ENCODE results near the gene ADCY9.
"Not testable (repeated sequence)": the region's sequence is repeated elsewhere in the genome, so short reads cannot be mapped to it uniquely, and the experiment has no call there.

Gene ADCY9

DNA sequence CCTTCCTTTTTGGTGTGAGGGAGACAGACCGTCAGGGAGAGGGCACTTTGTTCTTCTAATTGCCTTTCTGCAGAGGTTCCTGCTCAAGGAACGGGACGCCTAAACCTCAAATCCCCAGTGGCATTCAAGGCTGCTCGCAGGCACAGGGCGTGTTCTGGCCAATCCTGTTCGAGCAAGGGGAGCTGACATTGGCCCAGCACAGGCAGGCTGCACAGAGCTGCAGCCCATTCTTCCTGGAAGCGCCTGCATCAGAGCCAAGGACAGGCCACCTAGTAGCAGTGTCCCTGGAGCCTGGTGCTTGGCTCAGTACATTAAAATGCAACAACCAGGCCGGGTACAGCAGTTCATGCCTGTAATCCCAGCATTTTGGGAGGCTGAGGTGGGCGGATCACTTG lies 163.5 kb downstream of the ADCY9 start:
- H3K4me3 ChIP-seq (replicated peaks; ENCODE audit: low read depth, low read length): no peak overlapping the region
- TF ChIP-seq, protein P1, sequence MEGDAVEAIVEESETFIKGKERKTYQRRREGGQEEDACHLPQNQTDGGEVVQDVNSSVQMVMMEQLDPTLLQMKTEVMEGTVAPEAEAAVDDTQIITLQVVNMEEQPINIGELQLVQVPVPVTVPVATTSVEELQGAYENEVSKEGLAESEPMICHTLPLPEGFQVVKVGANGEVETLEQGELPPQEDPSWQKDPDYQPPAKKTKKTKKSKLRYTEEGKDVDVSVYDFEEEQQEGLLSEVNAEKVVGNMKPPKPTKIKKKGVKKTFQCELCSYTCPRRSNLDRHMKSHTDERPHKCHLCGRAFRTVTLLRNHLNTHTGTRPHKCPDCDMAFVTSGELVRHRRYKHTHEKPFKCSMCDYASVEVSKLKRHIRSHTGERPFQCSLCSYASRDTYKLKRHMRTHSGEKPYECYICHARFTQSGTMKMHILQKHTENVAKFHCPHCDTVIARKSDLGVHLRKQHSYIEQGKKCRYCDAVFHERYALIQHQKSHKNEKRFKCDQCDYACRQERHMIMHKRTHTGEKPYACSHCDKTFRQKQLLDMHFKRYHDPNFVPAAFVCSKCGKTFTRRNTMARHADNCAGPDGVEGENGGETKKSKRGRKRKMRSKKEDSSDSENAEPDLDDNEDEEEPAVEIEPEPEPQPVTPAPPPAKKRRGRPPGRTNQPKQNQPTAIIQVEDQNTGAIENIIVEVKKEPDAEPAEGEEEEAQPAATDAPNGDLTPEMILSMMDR (IDR thresholded peaks at IDR 0.05; ENCODE audit: low read length, missing control alignments): no peak
- peak; percentile 55 for DNase-seq (ENCODE audit: low read depth)

DNA sequence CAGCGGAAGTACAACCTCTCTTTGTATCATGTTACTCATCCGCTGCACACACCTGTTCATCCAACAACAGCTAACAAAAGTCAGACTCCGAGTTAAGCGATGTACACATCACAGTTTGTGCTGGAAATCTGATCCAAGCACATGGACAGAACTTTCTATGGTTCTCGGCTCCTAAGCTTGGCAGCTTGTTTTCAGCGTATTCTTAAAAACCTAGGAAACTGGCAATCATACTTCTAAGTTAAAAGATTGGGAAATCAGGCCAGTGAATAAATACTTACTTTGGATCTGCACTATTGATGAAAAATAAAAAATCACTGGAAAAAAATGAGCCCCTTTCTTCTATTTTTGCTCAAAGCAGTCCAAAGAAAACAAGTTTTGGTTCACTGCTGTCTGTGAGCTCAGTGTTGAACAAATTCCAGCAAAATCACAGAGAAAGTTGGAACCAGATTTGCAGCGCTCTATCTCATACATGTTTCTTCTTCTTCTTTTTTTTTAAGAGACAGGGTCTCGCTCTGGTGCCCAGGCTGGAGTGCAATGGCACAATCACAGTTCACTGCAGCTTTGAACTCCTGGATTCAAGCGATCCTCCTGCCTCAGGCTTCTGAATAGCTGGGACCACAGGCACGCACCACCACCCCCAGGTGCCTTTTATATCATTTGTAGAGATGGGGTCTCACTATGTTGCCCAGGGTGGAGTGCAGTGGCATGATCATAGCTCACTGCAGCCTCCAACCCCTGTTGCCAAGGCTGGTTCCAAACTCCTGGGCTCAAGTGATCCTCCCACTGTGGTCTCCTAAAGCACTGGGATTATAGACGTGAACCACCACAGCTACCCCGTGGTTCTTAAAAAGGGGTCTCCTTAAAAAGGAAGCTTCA lies 164.1 kb downstream of the ADCY9 start:
- H3K4me3 ChIP-seq (replicated peaks; ENCODE audit: low read depth, low read length): no peak overlapping the region
- TF ChIP-seq, protein P1 (IDR thresholded peaks at IDR 0.05; ENCODE audit: low read length, missing control alignments): no peak
- peak; percentile 46 for DNase-seq (ENCODE audit: low read depth)

DNA sequence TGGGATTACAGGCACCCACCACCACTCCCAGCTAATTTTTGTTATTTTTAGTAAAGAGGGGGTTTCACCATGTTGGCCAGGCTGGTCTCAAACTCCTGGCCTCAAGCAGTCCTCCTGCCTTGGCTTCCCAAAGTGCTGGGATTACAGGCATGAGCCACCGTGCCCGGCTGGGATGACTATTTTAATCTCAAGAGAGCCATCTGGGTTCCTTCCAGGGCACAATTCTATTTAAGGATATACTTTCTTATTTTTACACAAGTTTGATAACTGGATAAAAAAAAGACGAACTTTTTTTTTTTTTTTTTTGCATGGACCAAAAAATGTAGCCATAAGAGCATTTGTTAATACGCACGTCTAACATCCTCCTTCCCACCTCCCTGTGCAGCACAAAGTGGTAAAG lies 164.9 kb downstream of the ADCY9 start:
- DNase-seq (ENCODE audit: low read depth); H3K4me3 ChIP-seq (replicated peaks; ENCODE audit: low read depth, low read length): not testable (repeated sequence)

DNA sequence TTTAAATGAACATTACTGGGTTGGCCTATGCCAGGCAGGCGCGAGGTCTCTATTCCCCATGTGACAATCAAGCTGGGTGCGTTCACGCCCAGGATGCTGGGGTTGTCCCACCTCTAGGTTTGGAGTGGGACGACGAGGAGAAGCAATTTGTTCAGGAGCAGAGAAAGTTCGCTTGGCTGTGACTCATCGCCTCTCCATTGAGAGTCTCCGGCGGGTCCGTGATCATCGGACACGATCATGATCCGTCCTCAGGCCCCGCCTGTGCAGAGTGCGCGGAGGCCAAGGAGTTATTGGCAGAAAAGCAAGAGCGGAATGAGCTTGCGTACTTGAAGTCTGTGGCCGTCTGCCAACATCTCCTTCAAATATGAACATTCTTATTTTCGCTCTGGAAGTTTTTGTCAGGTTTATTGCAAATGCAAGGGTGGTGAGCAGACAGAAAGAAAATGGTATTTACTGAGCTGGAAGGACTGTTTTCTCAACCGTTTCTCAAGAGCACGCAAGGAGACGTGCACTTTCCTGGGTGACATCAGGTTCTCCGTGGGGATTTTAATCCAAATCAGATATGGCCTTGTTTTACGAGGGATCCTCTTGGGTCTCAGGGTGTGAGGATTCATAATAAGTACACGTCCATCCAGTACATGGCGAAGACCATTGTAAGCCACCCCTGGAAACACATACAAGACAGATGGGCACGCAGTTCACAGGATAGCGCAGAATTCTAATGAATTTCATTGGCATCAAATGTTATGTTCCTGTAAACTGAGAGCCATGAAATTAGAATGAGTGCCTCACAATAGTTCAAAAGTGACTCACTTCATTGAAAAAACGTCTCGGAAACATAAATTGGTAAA lies 165.7 kb downstream of the ADCY9 start:
- TF ChIP-seq, protein P1 (IDR thresholded peaks at IDR 0.05; ENCODE audit: low read length, missing control alignments): no peak
- peak overlapping the region; percentile 33 for H3K4me3 ChIP-seq (replicated peaks; ENCODE audit: low read depth, low read length)
- peak; percentile 99 for DNase-seq (ENCODE audit: low read depth)

DNA sequence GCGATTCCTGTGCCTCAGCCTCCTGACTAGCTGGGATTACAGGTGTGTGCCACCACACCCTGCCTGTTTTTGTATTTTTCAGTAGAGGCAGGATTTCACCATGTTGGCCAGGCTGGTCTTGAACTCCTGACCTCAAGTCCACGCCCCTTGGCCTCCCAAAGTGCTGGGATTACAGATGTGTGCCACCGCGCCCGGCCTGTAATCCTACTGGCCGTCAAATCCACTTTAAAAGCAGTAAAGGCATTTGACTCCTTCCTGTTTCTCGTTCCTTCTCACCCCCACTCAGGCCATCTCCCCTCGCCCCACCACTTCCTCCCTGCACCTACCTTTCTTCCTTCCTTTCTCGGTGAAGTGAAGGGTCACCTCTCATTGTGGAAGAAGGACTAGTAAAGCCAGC lies 166.3 kb downstream of the ADCY9 start:
- H3K4me3 ChIP-seq (replicated peaks; ENCODE audit: low read depth, low read length): peak overlapping the region; percentile 33
- no peak for DNase-seq (ENCODE audit: low read depth)
- TF ChIP-seq, protein P1 (IDR thresholded peaks at IDR 0.05; ENCODE audit: low read length, missing control alignments): no peak

DNA sequence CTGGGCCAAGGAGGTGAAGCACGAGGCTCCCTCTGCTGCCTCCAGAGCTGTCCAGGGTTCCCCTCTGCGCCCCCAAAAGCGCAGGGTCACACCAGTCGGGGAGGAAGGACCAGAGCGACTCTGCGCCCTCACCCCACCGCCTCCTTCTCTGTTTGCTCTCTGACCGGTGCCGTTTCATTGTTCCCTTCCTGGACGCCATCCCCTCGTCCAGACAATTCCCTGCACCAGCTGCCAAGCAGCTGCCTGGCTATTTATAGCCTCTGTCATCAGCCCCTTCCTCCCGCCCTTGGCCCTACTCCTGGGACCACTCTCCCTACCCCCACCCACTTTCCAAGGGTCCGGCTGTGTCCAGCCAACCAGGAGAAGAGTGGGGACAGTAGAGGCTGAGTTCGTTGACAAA lies 167.0 kb downstream of the ADCY9 start:
- TF ChIP-seq, protein P1 (IDR thresholded peaks at IDR 0.05; ENCODE audit: low read length, missing control alignments): no peak
- DNase-seq (ENCODE audit: low read depth): peak; percentile 33
- H3K4me3 ChIP-seq (replicated peaks; ENCODE audit: low read depth, low read length): peak overlapping the region; percentile 24

DNA sequence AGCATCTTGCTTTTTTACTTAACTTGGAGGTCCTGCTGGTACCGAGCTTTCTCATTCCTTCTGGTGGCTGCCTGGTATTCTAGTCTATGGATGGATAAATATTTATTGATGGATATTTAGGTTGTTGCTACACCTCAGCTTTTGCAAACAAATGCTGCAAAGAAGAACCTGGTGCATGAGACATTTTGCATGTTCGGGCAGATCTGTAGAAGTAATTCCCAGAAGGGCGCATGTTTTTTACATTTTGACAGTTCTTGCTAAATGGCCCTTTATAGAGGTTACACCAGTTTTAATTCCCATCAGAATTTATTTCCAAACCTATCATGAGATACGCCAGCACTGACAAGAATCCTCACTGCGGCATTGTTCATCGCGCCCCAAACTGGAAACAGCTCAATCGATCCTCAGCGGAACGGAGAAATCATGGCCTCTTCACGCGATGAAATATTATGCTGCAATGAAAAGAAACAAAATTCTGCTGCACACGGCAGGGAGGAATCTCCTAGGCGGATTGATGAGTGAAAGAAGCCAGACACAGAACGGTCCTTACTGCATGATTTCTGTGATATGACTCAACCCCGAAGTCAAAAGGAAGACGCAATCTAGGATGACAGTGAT lies 167.8 kb downstream of the ADCY9 start:
- TF ChIP-seq, protein P1 (IDR thresholded peaks at IDR 0.05; ENCODE audit: low read length, missing control alignments): no peak
- DNase-seq (ENCODE audit: low read depth): no peak
- H3K4me3 ChIP-seq (replicated peaks; ENCODE audit: low read depth, low read length): no peak overlapping the region

All from fibroblast of pulmonary artery (primary cell).